ENCODE measurements around the gene OR52J3. TPM values are rescaled to one million over a fixed set of nuclear protein-coding genes. Genes with fewer than 3 reads are reported as not detected.
"Not testable (repeated sequence)": the region's sequence is repeated elsewhere in the genome, so short reads cannot be mapped to it uniquely, and the experiment has no call there.

Gene OR52J3
- total RNA-seq, 1 donor from 2014 or later, result not detected

DNA sequence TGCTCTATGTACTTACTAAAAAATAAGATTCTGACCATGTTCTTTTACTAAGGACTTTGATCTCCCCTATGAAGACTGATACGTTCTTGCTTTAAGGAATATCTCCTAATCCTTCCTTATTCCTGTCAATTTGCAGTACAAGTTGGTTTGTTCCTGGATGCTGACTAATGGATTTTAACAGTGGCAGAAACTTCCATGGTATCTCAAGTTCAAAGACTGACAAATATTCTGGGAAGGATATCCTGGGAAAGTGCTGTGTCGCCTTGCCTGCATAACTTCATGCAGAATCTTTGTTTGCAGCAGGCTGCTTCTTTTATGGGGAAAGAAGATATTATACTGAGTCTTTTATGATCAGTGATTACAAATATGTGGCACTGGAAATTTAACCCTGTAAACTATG is 8.4 kb upstream of the OR52J3 start:
- DNase-seq (ENCODE audit: low read depth), result no peak
- H3K4me3 ChIP-seq (ENCODE audit: low read depth, low read length), result no peak overlapping the region
- TF ChIP-seq, protein P1, sequence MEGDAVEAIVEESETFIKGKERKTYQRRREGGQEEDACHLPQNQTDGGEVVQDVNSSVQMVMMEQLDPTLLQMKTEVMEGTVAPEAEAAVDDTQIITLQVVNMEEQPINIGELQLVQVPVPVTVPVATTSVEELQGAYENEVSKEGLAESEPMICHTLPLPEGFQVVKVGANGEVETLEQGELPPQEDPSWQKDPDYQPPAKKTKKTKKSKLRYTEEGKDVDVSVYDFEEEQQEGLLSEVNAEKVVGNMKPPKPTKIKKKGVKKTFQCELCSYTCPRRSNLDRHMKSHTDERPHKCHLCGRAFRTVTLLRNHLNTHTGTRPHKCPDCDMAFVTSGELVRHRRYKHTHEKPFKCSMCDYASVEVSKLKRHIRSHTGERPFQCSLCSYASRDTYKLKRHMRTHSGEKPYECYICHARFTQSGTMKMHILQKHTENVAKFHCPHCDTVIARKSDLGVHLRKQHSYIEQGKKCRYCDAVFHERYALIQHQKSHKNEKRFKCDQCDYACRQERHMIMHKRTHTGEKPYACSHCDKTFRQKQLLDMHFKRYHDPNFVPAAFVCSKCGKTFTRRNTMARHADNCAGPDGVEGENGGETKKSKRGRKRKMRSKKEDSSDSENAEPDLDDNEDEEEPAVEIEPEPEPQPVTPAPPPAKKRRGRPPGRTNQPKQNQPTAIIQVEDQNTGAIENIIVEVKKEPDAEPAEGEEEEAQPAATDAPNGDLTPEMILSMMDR (conservative IDR thresholded peaks at IDR 0.05; ENCODE audit: low read depth, low read length), result no peak

DNA sequence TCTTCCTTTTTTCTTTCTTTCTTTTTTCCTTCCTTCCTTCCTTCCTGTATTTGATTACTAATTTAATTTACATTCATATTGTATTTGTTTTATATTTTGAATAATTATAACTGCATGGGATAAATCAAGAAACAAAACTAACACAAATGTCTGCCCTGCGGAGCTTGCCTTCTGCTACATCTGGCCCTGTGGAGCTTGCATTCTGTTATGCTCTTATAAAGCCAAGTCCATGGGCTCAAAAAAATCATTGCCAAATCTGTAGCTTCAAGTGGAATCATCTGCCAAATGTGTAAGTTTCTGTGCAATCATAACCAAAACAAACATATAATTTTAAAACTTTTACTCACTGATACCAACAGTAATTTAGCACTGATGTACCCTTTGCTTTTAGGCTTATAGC is 8.0 kb upstream of the OR52J3 start:
- TF ChIP-seq, protein P1 (conservative IDR thresholded peaks at IDR 0.05; ENCODE audit: low read depth, low read length), result no peak
- DNase-seq (ENCODE audit: low read depth), result no peak
- H3K4me3 ChIP-seq (ENCODE audit: low read depth, low read length), result no peak overlapping the region

DNA sequence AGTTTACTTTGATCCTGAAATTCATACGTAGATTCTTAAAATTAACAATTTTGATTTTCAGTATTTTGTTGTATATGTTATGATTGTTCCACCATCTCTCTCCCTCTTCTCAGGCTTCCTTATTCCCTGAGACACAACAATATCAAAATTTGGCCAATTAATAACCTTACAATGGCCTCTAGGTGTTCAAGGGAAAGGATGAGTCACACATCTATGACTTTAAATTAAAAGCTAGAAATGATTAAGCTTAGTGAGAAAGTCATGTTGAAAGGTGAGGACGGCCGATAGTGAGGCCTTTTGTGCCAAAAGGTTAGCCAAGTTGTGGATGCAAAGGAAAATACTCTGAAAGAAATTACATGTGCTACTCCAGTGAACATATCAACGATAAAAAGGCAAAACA is 5.5 kb upstream of the OR52J3 start:
- no peak for DNase-seq (ENCODE audit: low read depth)
- TF ChIP-seq, protein P1 (conservative IDR thresholded peaks at IDR 0.05; ENCODE audit: low read depth, low read length), result peak; percentile 2
- no peak overlapping the region for H3K4me3 ChIP-seq (ENCODE audit: low read depth, low read length)

DNA sequence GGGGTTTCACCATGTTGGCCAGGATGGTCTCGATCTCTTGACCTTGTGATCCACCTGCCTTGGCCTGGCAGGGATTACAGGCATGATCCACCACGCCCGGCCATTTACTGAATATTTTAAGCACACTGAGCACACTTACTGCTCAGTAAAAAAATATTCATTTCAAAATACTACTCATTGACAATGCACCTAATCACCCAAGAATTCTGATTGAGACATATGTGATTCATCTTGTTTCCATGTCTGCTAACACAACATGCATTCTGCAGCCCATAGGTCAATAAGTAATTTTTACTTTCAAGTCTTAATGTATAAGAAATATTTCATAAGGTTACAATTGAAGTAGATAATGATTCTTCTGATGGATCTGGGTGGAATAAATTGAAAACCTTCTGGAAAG is 4.2 kb upstream of the OR52J3 start:
- TF ChIP-seq, protein P1 (conservative IDR thresholded peaks at IDR 0.05; ENCODE audit: low read depth, low read length), result no peak
- H3K4me3 ChIP-seq (ENCODE audit: low read depth, low read length), result no peak overlapping the region
- DNase-seq (ENCODE audit: low read depth), result no peak

DNA sequence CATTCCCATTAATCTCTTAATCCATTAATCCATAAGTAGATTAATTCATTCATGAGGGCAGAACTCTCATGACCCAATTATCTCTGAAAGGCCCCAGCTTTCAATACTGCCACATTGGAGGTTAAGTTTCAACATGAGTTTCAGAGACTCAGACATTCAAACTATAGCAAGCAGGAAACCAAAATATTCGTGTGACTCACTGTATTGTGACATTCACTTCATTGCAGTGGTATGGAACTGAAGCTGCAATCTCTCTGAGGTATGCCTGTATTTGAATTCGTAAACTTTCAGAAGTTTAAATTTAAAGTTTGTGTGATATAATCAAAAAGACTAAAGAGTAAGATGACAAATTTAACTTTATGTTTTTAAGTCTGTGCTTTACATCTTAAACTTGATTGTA is 2.9 kb upstream of the OR52J3 start:
- DNase-seq (ENCODE audit: low read depth), result no peak
- H3K4me3 ChIP-seq (ENCODE audit: low read depth, low read length), result no peak overlapping the region
- TF ChIP-seq, protein P1 (conservative IDR thresholded peaks at IDR 0.05; ENCODE audit: low read depth, low read length), result no peak

DNA sequence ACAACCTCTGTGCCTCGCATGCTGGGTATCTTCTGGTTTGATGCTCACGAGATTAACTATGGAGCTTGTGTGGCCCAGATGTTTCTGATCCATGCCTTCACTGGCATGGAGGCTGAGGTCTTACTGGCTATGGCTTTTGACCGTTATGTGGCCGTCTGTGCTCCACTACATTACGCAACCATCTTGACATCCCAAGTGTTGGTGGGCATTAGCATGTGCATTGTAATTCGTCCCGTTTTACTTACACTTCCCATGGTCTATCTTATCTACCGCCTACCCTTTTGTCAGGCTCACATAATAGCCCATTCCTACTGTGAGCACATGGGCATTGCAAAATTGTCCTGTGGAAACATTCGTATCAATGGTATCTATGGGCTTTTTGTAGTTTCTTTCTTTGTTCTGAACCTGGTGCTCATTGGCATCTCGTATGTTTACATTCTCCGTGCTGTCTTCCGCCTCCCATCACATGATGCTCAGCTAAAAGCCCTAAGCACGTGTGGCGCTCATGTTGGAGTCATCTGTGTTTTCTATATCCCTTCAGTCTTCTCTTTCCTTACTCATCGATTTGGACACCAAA is 516 bp downstream of the OR52J3 start:
- TF ChIP-seq, protein P1 (conservative IDR thresholded peaks at IDR 0.05; ENCODE audit: low read depth, low read length), result no peak
- no peak for DNase-seq (ENCODE audit: low read depth)
- no peak overlapping the region for H3K4me3 ChIP-seq (ENCODE audit: low read depth, low read length)

DNA sequence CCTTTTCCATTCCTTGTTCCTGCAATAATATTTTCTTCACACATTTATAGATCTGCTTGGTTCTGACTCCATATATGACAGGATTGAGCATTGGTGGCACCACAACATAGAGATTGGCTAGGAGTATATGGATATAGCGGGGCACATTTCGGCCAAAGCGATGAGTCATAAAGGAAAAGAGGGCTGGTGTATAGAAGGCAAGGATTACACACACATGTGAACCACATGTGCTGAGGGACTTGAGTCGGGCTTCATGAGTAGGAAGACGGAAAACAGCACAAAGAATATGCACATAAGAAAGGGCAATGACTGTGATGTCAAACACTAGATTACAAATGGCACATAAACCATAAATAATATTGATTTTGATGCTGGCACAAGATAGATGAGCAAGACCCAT is 12.4 kb downstream of the OR52J3 start:
- not testable (repeated sequence) for DNase-seq (ENCODE audit: low read depth)

More for the DNA sequence above, 12.4 kb downstream of the OR52J3 start:
- H3K4me3 ChIP-seq (ENCODE audit: low read depth, low read length), result not testable (repeated sequence)

Data from epithelial cell of proximal tubule (primary cell).